K562 (cell line): ENCODE measurements around the gene PTCH1. TPM values are rescaled to one million over a fixed set of nuclear protein-coding genes. Genes with fewer than 3 reads are reported as not detected.
A peak's percentile ranks its signal among the peaks of the same experiment; 100 is the strongest.

Experiments
- ARID1B ChIP-seq: fragments of 450-650 bp; IDR thresholded peaks from 2 replicates; pipeline ENCODE4 v1.6.1; 2016; ENCODE audit warnings: antibody characterized with exemption, mild to moderate bottlenecking, inconsistent platforms
- CBFA2T2 ChIP-seq: fragments of 450-650 bp; conservative IDR thresholded peaks from 2 replicates; pipeline ENCODE4 v1.6.1; 2017; ENCODE audit warnings: mild to moderate bottlenecking
- CBX3 ChIP-seq, 2 experiments: IDR thresholded peaks; 1 replicate in 1 of 2; 2 replicates in 1 of 2; pipeline ENCODE4 v1.6.1; 2012; ENCODE audit warnings: inconsistent platforms in 2 of 2, low read length in 2 of 2, borderline replicate concordance in 1 of 2, control low read depth in 1 of 2
- CBX5 ChIP-seq: IDR thresholded peaks from 2 replicates; pipeline ENCODE4 v1.6.1; 2014; ENCODE audit warnings: low read depth, borderline replicate concordance
- DPF2 ChIP-seq: fragments of 450-650 bp; IDR thresholded peaks from 2 replicates; pipeline ENCODE4 v1.6.1; 2016
- EGR1 ChIP-seq: fragments of 450-650 bp; conservative IDR thresholded peaks from 2 replicates; pipeline ENCODE4 v1.6.1; 2017; ENCODE audit warnings: mild to moderate bottlenecking
- HEY1 ChIP-seq: fragments of 250-450 bp; sonication (Bioruptor Pico); IDR thresholded peaks from 2 replicates; pipeline ENCODE4 v1.5.0; 2020; ENCODE audit warnings: mild to moderate bottlenecking, moderate library complexity, borderline replicate concordance
- HNRNPK ChIP-seq: fragments of 200-400 bp; formaldehyde crosslinking; IDR thresholded peaks from one replicate; pipeline ENCODE4 v1.6.1; 2018; ENCODE audit warnings: mild to moderate bottlenecking, low read depth, low read length; ENCODE audit not compliant: poor library complexity, severe bottlenecking
- HNRNPUL1 ChIP-seq: fragments of 200-400 bp; formaldehyde crosslinking; IDR thresholded peaks from 2 replicates; pipeline ENCODE4 v1.6.1; 2017; ENCODE audit warnings: low read length
- ILK ChIP-seq: fragments of 450-650 bp; IDR thresholded peaks from 2 replicates; pipeline ENCODE4 v1.6.1; 2016; ENCODE audit warnings: missing genetic modification characterization, low read depth, mild to moderate bottlenecking, missing compliant biosample characterization, moderate library complexity, borderline replicate concordance
- MBD2 ChIP-seq: sonication (generic); IDR thresholded peaks from 2 replicates; pipeline ENCODE4 v1.6.1; 2016; ENCODE audit warnings: low read depth, borderline replicate concordance
- NRF1 ChIP-seq, 2 experiments: fragments of 450-650 bp; IDR thresholded peaks in 1 of 2; conservative IDR thresholded peaks in 1 of 2; 2 replicates each; pipeline ENCODE4 v1.6.1; 2014; ENCODE audit warnings: mild to moderate bottlenecking in 2 of 2
- PTBP1 ChIP-seq: fragments of 200-400 bp; formaldehyde crosslinking; IDR thresholded peaks from 2 replicates; pipeline ENCODE4 v1.6.1; 2017; ENCODE audit warnings: low read depth, low read length
- RBFOX2 ChIP-seq: fragments of 200-400 bp; formaldehyde crosslinking; IDR thresholded peaks from 2 replicates; pipeline ENCODE4 v1.6.1; 2017; ENCODE audit warnings: low read depth, mild to moderate bottlenecking, low read length, moderate library complexity
- SIRT6 ChIP-seq: IDR thresholded peaks from one replicate; pipeline ENCODE4 v1.6.1; 2012; ENCODE audit warnings: low read depth, mild to moderate bottlenecking, control low read depth, inconsistent platforms, low read length, moderate library complexity
- TEAD4 ChIP-seq, 2 experiments: sonication (generic) in 1 of 2; formaldehyde crosslinking in 1 of 2; IDR thresholded peaks; 2 replicates each; pipeline versions ENCODE4 v1.6.1 to v1.8.0; 2012 to 2022; ENCODE audit warnings: borderline replicate concordance in 1 of 2, inconsistent platforms in 1 of 2, low read length in 1 of 2, mild to moderate bottlenecking in 1 of 2, missing genetic modification reagents in 1 of 2
- THRAP3 ChIP-seq: fragments of 450-650 bp; IDR thresholded peaks from 2 replicates; pipeline ENCODE4 v1.6.1; 2016; ENCODE audit warnings: mild to moderate bottlenecking, inconsistent platforms, borderline replicate concordance
- ZEB2 ChIP-seq: fragments of 450-650 bp; IDR thresholded peaks from 2 replicates; pipeline ENCODE4 v1.6.1; 2016
- ZNF324 ChIP-seq: fragments of 250-450 bp; sonication (Bioruptor Pico); IDR thresholded peaks from 2 replicates; pipeline ENCODE4 v1.4.0; 2020; ENCODE audit warnings: mild to moderate bottlenecking
- ZNF384 ChIP-seq: IDR thresholded peaks from 2 replicates; pipeline ENCODE4 v1.6.1; 2012; ENCODE audit warnings: low read depth, low read length, improper control_type of control experiment
- ZNF408 ChIP-seq: fragments of 250-450 bp; sonication (Bioruptor Pico); IDR thresholded peaks from 2 replicates; pipeline ENCODE4 v1.4.0; 2020; ENCODE audit warnings: low read depth, mild to moderate bottlenecking, moderate library complexity
- polyA plus RNA-seq, 8 experiments: library from polyadenylated mRNA; depleted of rRNA in 4 of 8; stranded (reverse) in 5 of 8; unstranded in 3 of 8; fragments of >200 nt; fragmentation: Nextera tagmentation in 2 of 8; fragmentation: Illumina TruSeq in 1 of 8; extraction: Ambion mirVana in 2 of 8; extraction: Trizol in 1 of 8; gene quantifications; 2 replicates each; pipeline versions ENCODE4 v1.2.1 to v1.2.3, GENCODE V29; 2011 to 2014; ENCODE audit warnings: inconsistent platforms in 1 of 8, missing spikeins in 1 of 8
- total RNA-seq, 7 experiments: library from RNA; depleted of rRNA in 6 of 7; stranded (reverse); fragments of >200 nt in 6 of 7; fragmentation: Illumina TruSeq in 2 of 7; extraction: Trizol in 2 of 7; gene quantifications; 2 replicates each; pipeline versions ENCODE4 v1.2.1 to v1.2.3, GENCODE V29; 2011 to 2021; ENCODE audit warnings: low replicate concordance in 1 of 7
- TF ChIP-seq, protein P1 (sequence below): fragments of 450-650 bp; IDR thresholded peaks from 2 replicates; pipeline ENCODE4 v1.6.1; 2016; ENCODE audit warnings: borderline replicate concordance
- TF ChIP-seq, protein P2 (sequence below): sonication (generic); formaldehyde crosslinking; IDR thresholded peaks from 2 replicates; pipeline ENCODE4 v1.8.1; 2023; ENCODE audit warnings: mild to moderate bottlenecking, missing genetic modification reagents
- TF ChIP-seq, protein P3 (sequence below): fragments of 450-650 bp; IDR thresholded peaks from 2 replicates; pipeline ENCODE4 v1.6.1; 2016
- TF ChIP-seq, protein P4 (sequence below): sonication (generic); formaldehyde crosslinking; IDR thresholded peaks from 2 replicates; pipeline ENCODE4 v1.9.0; 2022; ENCODE audit warnings: mild to moderate bottlenecking, missing genetic modification reagents

The PTCH1 gene
- total and polyA plus RNA-seq, 9 of the 15 experiments (the other 6 are each of a cell fraction or from before 2014, with no cell fraction given): 0.70 to 9.9 (median 3.8) TPM

DNA sequence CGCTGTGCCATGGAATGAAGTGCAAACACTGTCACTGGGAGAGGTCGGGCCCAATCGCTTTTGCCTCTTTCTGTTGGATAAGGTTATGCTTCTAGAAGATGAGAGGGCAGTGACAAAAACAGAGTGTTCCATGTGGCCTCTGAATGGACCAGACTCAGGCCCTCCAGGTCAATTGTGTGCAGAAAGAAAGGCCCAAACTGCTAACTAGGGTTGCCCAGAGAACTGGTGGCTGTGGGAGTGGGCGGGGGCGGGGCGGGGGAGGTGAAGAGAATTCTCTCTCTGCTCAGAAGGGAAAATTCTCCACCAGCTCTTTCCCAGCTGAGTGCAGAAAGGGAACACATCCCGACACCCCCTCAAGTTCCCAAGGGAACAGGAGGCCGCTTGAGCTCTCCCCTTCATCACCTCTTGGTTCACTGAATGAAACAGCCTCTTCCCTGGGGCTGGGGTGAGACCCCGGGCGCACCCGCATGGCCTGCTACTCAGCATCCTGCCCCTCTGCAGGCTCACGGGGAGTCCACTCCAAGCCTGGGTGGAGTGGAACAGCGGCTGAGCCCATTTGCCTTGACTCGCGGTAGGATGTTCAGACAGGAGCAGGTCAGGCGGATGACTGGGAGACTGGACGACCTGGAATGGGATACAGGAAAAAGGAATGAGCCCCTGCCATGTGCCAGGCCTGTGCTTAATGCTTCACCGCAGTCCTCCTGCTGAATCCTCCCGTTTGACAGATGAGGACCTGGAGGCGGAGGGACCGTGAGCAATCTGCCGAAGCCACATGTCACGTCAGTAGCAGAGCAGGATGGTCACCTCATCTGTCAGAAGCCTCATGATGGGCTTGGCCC is 105.5 kb downstream of the PTCH1 start (continued):
- TF ChIP-seq EGR1 (peak; percentile 73), ZNF408 (no peak), RBFOX2 (peak; percentile 68), ZNF324 (CRISPR knock-in tag) (no peak), PTBP1 (no peak), ZNF384 (no peak), CBX3 (IDR thresholded peaks at IDR 0.05; ENCODE audit: borderline replicate concordance in 1 of 2, low read length in 2 of 2) (peak in 1 of 2 experiments; percentile 60; a peak in 1 of 3 replicates), NRF1 (conservative IDR thresholded peaks at IDR 0.05 in 1 of 2, IDR thresholded peaks at IDR 0.05 in 1 of 2) (peak in 1 of 2 experiments; percentile 41; a peak in 1 of 4 replicates), HNRNPK (no peak), ARID1B (peak; percentile 90), MBD2 (no peak), CBFA2T2 (peak; percentile 80), ILK (tag) (no peak), THRAP3 (no peak), SIRT6 (no peak), CBX5 (no peak), DPF2 (peak; percentile 91), TEAD4 (IDR thresholded peaks at IDR 0.05; ENCODE audit: low read length) (peak; percentile 88), TEAD4 (CRISPR knock-in tag; IDR thresholded peaks at IDR 0.05; ENCODE audit: borderline replicate concordance) (no peak), ZEB2 (peak; percentile 54; the same call in 1 of the 2 replicates), HEY1 (CRISPR knock-in tag) (no peak), HNRNPUL1 (no peak)
- TF ChIP-seq, protein P1, sequence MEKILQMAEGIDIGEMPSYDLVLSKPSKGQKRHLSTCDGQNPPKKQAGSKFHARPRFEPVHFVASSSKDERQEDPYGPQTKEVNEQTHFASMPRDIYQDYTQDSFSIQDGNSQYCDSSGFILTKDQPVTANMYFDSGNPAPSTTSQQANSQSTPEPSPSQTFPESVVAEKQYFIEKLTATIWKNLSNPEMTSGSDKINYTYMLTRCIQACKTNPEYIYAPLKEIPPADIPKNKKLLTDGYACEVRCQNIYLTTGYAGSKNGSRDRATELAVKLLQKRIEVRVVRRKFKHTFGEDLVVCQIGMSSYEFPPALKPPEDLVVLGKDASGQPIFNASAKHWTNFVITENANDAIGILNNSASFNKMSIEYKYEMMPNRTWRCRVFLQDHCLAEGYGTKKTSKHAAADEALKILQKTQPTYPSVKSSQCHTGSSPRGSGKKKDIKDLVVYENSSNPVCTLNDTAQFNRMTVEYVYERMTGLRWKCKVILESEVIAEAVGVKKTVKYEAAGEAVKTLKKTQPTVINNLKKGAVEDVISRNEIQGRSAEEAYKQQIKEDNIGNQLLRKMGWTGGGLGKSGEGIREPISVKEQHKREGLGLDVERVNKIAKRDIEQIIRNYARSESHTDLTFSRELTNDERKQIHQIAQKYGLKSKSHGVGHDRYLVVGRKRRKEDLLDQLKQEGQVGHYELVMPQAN: no peak
- TF ChIP-seq, protein P2, sequence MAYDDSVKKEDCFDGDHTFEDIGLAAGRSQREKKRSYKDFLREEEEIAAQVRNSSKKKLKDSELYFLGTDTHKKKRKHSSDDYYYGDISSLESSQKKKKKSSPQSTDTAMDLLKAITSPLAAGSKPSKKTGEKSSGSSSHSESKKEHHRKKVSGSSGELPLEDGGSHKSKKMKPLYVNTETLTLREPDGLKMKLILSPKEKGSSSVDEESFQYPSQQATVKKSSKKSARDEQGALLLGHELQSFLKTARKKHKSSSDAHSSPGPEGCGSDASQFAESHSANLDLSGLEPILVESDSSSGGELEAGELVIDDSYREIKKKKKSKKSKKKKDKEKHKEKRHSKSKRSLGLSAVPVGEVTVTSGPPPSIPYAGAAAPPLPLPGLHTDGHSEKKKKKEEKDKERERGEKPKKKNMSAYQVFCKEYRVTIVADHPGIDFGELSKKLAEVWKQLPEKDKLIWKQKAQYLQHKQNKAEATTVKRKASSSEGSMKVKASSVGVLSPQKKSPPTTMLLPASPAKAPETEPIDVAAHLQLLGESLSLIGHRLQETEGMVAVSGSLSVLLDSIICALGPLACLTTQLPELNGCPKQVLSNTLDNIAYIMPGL (CRISPR knock-in tag): no peak
- TF ChIP-seq, protein P3, sequence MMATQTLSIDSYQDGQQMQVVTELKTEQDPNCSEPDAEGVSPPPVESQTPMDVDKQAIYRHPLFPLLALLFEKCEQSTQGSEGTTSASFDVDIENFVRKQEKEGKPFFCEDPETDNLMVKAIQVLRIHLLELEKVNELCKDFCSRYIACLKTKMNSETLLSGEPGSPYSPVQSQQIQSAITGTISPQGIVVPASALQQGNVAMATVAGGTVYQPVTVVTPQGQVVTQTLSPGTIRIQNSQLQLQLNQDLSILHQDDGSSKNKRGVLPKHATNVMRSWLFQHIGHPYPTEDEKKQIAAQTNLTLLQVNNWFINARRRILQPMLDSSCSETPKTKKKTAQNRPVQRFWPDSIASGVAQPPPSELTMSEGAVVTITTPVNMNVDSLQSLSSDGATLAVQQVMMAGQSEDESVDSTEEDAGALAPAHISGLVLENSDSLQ: peak; percentile 88
- TF ChIP-seq, protein P4, sequence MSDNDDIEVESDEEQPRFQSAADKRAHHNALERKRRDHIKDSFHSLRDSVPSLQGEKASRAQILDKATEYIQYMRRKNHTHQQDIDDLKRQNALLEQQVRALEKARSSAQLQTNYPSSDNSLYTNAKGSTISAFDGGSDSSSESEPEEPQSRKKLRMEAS (CRISPR knock-in tag): peak; percentile 95
